KMS-11 (cell line): ENCODE measurements around the gene CACNA1I.

ENCODE experiments used
- H2AFZ ChIP-seq: fragments of 200-600 bp; sonication (generic); 2 replicates; pipeline ENCODE4 v1.6.1; 2016; ENCODE audit warnings: antibody characterized with exemption, mixed run types, low read depth
- H3K27ac ChIP-seq: fragments of 200-600 bp; sonication (generic); 2 replicates; pipeline ENCODE4 v1.6.1; 2016; ENCODE audit warnings: mild to moderate bottlenecking, mixed run types
- H3K27me3 ChIP-seq: fragments of 200-600 bp; sonication (generic); 2 replicates; pipeline ENCODE4 v1.6.1; 2017; ENCODE audit warnings: mild to moderate bottlenecking, low read depth, mixed run types, moderate library complexity; ENCODE audit not compliant: insufficient read depth
- H3K36me3 ChIP-seq: fragments of 200-600 bp; sonication (generic); 2 replicates; pipeline ENCODE4 v1.6.1; 2017; ENCODE audit warnings: mild to moderate bottlenecking, mixed run types; ENCODE audit not compliant: insufficient read depth
- H3K4me1 ChIP-seq: fragments of 200-600 bp; sonication (generic); 2 replicates; pipeline ENCODE4 v1.6.1; 2016; ENCODE audit warnings: mild to moderate bottlenecking, low read depth, mixed run types; ENCODE audit not compliant: poor library complexity, severe bottlenecking
- H3K4me2 ChIP-seq: fragments of 200-600 bp; sonication (generic); 2 replicates; pipeline ENCODE4 v1.7.0; 2016; ENCODE audit warnings: mild to moderate bottlenecking, mixed run types
- H3K4me3 ChIP-seq: fragments of 200-600 bp; sonication (generic); IDR thresholded peaks from 2 replicates; pipeline ENCODE4 v1.6.1; 2017; ENCODE audit warnings: low read depth, low read length, mixed read lengths; ENCODE audit not compliant: insufficient read depth
- H3K79me2 ChIP-seq: fragments of 200-600 bp; sonication (generic); 2 replicates; pipeline ENCODE4 v1.6.1; 2016; ENCODE audit warnings: low read depth, mixed run types; ENCODE audit not compliant: insufficient read depth
- H3K9ac ChIP-seq: fragments of 200-600 bp; sonication (generic); 2 replicates; pipeline ENCODE4 v1.6.1; 2016; ENCODE audit warnings: mild to moderate bottlenecking, mixed run types
- H4K20me1 ChIP-seq: fragments of 200-600 bp; sonication (generic); 2 replicates; pipeline ENCODE4 v1.6.1; 2016; ENCODE audit warnings: mild to moderate bottlenecking, mixed run types; ENCODE audit not compliant: insufficient read depth
- CTCF ChIP-seq: fragments of 200-600 bp; sonication (generic); conservative IDR thresholded peaks from 2 replicates; pipeline ENCODE4 v1.6.1; 2017; ENCODE audit warnings: low read depth, mild to moderate bottlenecking, antibody characterized with exemption, low read length, moderate library complexity, mixed read lengths

CACNA1I gene

GRCh38 chr22:39686776-39687525, 116.4 kb downstream of the CACNA1I start:
- H3K4me2 ChIP-seq: no peak overlapping the region
- no peaks in the 10 kb centered on the region for H3K4me1 ChIP-seq
- H3K27ac ChIP-seq: no peak overlapping the region
- TF ChIP-seq CTCF: no peak
- H3K36me3 ChIP-seq: no peaks in the 10 kb centered on the region
- H3K9ac ChIP-seq: no peak overlapping the region
- H3K27me3 ChIP-seq: peaks cover 76% of the 10 kb centered on the region
- no peaks in the 10 kb centered on the region for H3K79me2 ChIP-seq
- H3K4me3 ChIP-seq: no peak overlapping the region
- no peaks in the 10 kb centered on the region for H4K20me1 ChIP-seq
- no peak overlapping the region for H2AFZ ChIP-seq

GRCh38 chr22:39688186-39688785, 117.7 kb downstream of the CACNA1I start:
- Histone ChIP-seq H4K20me1 (no peaks in the 10 kb centered on the region), H2AFZ (no peak overlapping the region), H3K36me3 (no peaks in the 10 kb centered on the region), H3K27ac (no peak overlapping the region), H3K4me3 (no peak overlapping the region), H3K79me2 (no peaks in the 10 kb centered on the region), H3K9ac (no peak overlapping the region), H3K4me1 (no peaks in the 10 kb centered on the region), H3K4me2 (no peak overlapping the region), H3K27me3 (peaks cover 72% of the 10 kb centered on the region)
- TF ChIP-seq CTCF: no peak

- Histone ChIP-seq H3K4me2 (no peak overlapping the region), H3K9ac (no peak overlapping the region), H3K79me2 (no peaks in the 10 kb centered on the region), H3K4me1 (no peaks in the 10 kb centered on the region), H2AFZ (no peak overlapping the region), H4K20me1 (no peaks in the 10 kb centered on the region), H3K27ac (no peak overlapping the region), H3K4me3 (no peak overlapping the region), H3K36me3 (no peaks in the 10 kb centered on the region), H3K27me3 (peaks cover 74% of the 10 kb centered on the region)
- no peak for TF ChIP-seq CTCF
Measured at GRCh38 chr22:39689421-39689820, 118.9 kb downstream of the CACNA1I start.

GRCh38 chr22:39690881-39691605, 120.5 kb downstream of the CACNA1I start:
- Histone ChIP-seq H3K79me2 (no peaks in the 10 kb centered on the region), H3K27me3 (peaks cover 87% of the 10 kb centered on the region), H3K27ac (no peak overlapping the region), H3K9ac (no peak overlapping the region), H3K36me3 (no peaks in the 10 kb centered on the region), H3K4me2 (no peak overlapping the region), H3K4me1 (no peaks in the 10 kb centered on the region), H2AFZ (no peak overlapping the region), H3K4me3 (no peak overlapping the region), H4K20me1 (no peaks in the 10 kb centered on the region)
- TF ChIP-seq CTCF: no peak
